Mesodermal cell (in vitro differentiated cells): Measurements from ENCODE around the gene GLE1.

Experiments
- H3K27ac ChIP-seq: 2 replicates; pipeline ENCODE4 v1.7.0; 2013; ENCODE audit warnings: mild to moderate bottlenecking, low read depth, low read length, moderate library complexity; ENCODE audit not compliant: severe bottlenecking
- H3K36me3 ChIP-seq: 2 replicates; pipeline ENCODE4 v1.7.1; 2013; ENCODE audit warnings: mild to moderate bottlenecking, low read length, moderate library complexity; ENCODE audit not compliant: control insufficient read depth, insufficient read depth
- H3K4me1 ChIP-seq: one replicate; pipeline ENCODE4 v1.7.1; 2013; ENCODE audit warnings: mild to moderate bottlenecking, low read length; ENCODE audit not compliant: insufficient read depth, control insufficient read depth, poor library complexity, severe bottlenecking
- H3K4me3 ChIP-seq: 2 replicates; pipeline ENCODE4 v1.7.0; 2013; ENCODE audit warnings: low read length, control low read depth, mild to moderate bottlenecking; ENCODE audit not compliant: insufficient read depth, poor library complexity, severe bottlenecking; ENCODE audit errors: extremely low read depth
- H3K9me3 ChIP-seq: 2 replicates; pipeline ENCODE4 v1.7.1; 2013; ENCODE audit warnings: mild to moderate bottlenecking, low read length, moderate library complexity; ENCODE audit not compliant: control insufficient read depth
- WGBS, 2 experiments: methylation state at CpG; one replicate each; pipeline ENCODE4 v1.1.5; 2013; ENCODE audit warnings: missing lambda C conversion rate in 2 of 2; ENCODE audit not compliant: insufficient coverage in 2 of 2; 5-methylcytosine and 5-hydroxymethylcytosine counted together

GLE1 gene

DNA sequence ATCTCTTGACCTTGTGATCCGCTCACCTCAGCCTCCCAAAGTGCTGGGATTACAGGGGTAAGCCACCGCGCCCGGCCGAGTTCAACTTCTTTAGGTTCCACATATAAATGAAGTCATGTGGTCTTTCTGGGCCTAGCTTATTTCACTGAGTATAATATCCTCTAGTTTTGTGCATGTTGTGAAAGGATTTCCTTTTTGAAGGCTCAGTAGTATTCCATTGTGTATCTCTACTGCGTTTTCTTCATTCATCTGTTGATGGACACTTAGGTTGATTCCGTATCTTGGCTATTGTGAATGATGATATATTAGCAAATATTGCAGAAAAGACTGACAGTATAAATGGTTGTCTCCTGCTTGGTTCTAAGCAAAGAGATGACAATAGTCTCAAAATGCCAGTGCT is 28.7 kb upstream of the GLE1 start:
- Histone ChIP-seq H3K36me3 (peaks cover 79% of the 10 kb centered on the region), H3K4me1 (no peaks in the 10 kb centered on the region), H3K9me3 (no peaks in the 10 kb centered on the region), H3K27ac (no peak overlapping the region), H3K4me3 (no peak overlapping the region)
- 87 to 100% methylated on average over 2 to 7 of the region's 7 CpGs for WGBS, 2 experiments

DNA sequence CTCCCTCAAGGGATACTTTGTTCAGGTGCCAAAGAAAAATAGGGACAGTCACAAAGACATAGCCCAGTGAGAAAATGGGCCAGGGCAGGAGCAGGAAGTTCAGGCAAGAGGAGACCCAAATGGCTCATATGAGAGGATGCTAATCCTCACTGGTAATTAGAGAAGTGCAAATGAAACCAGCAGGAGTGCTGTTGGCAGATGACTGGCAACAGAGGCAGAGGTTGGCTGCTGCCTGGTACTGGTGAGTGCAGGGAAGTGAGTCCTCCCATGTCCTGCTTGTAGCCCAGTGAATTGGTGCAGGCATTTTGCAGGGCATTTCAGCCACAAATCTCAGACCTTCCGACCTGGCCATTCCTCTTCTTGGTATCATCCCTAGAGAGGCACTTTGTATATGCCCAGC is 25.3 kb upstream of the GLE1 start:
- 83 to 100% methylated on average over 1 of the region's 1 CpG for WGBS, 2 experiments

DNA sequence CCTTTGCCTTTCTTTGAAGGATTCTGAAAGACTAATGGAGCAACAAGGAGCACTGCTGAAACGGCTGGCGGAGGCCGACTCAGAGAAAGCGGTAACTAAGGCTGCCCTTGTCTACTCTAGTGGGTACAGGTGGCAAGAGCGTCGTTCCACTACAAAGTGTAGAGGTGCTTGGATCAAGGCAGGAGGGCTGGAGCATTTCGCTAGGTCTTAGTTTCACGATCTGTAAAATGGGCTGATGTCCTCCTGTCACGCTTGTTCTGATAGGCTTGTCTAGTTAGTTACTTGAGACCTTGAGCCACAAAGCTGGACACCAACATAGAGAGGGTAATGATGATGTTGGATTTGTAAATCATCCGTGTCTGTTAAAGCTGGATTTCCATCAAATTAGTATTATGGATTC is 23.0 kb upstream of the GLE1 start:
- peaks cover 90% of the 10 kb centered on the region for H3K36me3 ChIP-seq
- no peak overlapping the region for H3K4me3 ChIP-seq
- H3K4me1 ChIP-seq = no peaks in the 10 kb centered on the region
- no peak overlapping the region for H3K27ac ChIP-seq
- WGBS, 2 experiments = 97 to 100% methylated on average over 7 to 9 of the region's 10 CpGs
- no peaks in the 10 kb centered on the region for H3K9me3 ChIP-seq

More for the DNA sequence above, 25.3 kb upstream of the GLE1 start:
- Histone ChIP-seq H3K36me3 (peaks cover 86% of the 10 kb centered on the region), H3K4me1 (no peaks in the 10 kb centered on the region), H3K27ac (no peak overlapping the region), H3K9me3 (no peaks in the 10 kb centered on the region), H3K4me3 (no peak overlapping the region)

DNA sequence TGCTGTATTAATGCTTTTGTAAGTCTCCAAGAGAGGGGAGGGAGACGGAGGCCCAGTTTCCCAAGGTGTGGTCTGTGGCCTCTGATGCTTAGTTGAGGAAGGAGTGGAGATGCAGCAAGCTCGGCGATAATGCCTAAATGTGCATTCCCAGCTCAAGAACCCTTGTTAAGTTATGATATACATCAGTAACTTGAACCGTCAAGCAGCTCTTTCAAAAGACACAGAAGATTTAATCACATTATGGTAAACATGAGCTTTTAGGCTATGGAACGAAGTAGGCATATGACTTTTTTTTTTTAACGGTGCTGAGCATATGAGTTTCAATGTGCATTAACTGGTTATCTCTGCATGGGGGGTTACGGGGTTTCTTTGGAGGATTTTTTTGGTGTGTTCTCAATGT is 22.3 kb upstream of the GLE1 start:
- Histone ChIP-seq H3K36me3 (peaks cover 93% of the 10 kb centered on the region), H3K9me3 (no peaks in the 10 kb centered on the region), H3K4me1 (no peaks in the 10 kb centered on the region), H3K27ac (no peak overlapping the region), H3K4me3 (no peak overlapping the region)
- 100% methylated on average over 2 of the region's 7 CpGs for WGBS, 2 experiments

DNA sequence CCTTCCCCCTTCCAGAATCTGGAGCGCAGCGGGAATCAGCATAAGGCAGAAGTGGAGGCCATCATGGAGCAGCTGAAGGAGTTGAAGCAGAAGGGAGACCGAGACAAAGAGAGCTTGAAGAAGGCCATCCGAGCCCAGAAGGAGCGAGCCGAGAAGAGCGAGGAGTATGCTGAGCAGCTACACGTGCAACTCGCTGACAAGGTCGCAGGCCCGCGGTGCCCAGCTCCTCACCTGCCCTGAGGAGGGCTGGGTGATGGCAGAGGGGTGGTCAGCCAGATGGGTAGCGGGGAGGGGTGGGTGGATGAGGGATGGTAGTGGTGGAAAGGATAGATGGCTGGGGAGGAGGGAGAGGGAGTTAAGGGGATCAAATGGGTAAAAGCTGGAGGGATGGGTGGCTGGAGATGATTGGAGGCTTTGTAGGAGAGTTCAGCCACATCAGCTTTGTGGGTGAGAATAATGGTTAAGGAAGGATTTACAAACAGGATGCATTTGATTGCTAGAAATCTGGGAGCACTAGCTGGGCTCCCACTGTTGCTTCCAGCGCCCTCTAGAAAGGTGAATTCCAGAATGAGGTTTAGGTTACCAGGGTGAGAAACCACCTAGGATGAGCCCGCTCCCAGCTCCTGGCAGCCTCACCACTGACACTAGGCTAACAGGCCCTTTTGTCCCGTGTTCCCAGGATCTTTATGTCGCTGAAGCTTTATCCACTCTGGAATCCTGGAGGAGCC is 19.7 kb upstream of the GLE1 start:
- no peaks in the 10 kb centered on the region for H3K9me3 ChIP-seq
- no peaks in the 10 kb centered on the region for H3K4me1 ChIP-seq
- H3K4me3 ChIP-seq = no peak overlapping the region
- H3K36me3 ChIP-seq = peaks cover 95% of the 10 kb centered on the region
- 97 to 98% methylated on average over 12 to 16 of the region's 17 CpGs for WGBS, 2 experiments
- H3K27ac ChIP-seq = no peak overlapping the region

DNA sequence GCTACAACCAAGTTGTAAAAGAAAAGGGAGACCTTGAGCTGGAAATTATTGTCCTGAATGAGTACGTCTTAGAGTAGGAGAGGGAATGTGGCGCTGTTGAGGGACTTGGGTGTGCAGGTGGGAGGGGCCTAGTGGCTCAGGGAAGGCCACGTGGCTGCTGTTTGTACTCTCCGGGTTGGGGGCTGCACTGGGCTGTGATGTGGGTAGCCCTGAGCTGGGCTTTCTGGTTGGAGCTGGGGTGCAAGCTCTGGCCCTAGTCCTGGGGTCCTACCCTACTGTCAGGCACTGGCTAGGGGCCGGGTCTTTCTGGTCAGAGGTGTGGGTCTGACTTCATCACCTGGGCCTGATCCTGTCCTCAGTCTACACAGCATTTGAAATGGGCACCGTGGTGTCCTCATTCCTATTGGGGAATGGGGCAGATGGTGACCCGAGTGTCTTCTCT is 19.1 kb upstream of the GLE1 start:
- no peak overlapping the region for H3K4me3 ChIP-seq
- H3K9me3 ChIP-seq = no peaks in the 10 kb centered on the region
- no peak overlapping the region for H3K27ac ChIP-seq
- 84 to 88% methylated on average over 5 to 6 of the region's 7 CpGs for WGBS, 2 experiments
- no peaks in the 10 kb centered on the region for H3K4me1 ChIP-seq
- H3K36me3 ChIP-seq = peaks cover 94% of the 10 kb centered on the region

DNA sequence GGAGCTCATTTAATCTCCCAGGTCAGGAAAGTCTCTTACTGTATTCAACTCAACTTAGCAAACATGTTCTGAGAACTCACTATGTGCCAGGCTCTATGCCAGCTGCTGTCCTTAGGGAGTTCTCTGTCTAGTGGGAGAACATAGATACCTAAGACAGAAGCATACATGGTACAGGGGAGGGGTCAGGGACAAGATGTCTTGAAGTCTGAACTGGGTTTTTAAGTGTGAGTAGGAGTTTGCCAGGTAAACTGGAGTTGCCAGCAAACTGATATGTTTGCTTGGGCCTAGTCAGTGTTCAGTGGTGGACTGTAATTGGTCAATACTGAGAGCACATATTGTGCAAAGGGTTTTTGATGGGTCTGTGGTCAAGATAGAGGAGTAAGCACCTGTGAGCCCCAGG is 18.3 kb upstream of the GLE1 start:
- H3K4me1 ChIP-seq = no peaks in the 10 kb centered on the region
- no peak overlapping the region for H3K27ac ChIP-seq
- no peak overlapping the region for H3K4me3 ChIP-seq
- peaks cover 92% of the 10 kb centered on the region for H3K36me3 ChIP-seq
- no peaks in the 10 kb centered on the region for H3K9me3 ChIP-seq

DNA sequence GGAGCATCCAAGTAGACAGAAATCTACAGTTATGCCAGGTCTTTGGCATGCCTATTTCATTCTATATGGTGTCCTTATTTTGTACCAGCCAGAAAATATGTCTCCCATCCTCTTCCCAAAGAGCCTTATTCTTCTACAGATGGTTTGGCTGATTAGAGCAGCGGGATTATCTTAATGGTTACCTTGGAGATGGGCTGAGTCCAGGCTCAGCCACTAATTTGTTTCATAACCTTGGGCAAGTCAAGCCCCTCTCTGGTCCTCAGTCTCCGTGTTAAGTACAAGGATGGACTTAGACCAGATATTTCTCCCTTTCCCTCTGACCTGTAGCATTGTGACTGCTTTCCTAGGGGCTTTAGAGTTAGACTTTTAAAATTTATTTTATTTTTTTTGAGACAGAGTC is 11.1 kb upstream of the GLE1 start:
- peaks cover 86% of the 10 kb centered on the region for H3K36me3 ChIP-seq
- WGBS, 2 experiments = 100% methylated on average over 1 of the region's 2 CpGs; no CpG with 5 or more reads in 1 of the 2 experiments
- H3K27ac ChIP-seq = no peak overlapping the region

DNA sequence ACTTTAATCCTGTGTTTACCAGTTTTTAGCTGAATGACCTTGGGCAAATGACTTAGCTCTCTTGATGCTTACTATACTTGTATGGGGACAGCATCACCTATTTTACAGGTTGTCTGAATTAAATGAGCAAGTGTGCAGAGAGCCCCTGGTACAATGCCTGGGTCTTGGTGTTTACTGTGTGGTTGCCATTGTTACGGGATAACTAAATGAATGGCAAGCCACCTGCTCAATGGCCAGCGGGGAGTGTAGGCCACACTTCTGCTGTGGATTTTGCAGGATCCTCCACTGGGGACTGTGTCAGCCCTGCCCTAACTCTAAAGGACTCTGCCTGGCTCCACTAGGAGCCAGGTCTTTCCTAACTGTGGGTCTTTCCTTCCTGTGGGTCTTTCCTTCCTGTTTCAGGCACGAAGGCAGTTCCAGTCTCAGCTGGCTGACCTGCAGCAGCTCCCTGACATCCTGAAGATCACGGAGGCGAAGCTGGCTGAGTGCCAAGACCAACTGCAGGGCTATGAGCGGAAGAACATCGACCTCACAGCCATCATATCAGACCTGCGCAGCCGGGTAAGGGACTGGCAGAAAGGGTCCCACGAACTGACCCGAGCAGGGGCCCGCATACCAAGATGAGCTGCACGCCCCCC is 10.3 kb upstream of the GLE1 start:
- Histone ChIP-seq H3K4me1 (no peaks in the 10 kb centered on the region), H3K27ac (peak overlapping the region; percentile 6), H3K4me3 (no peak overlapping the region), H3K9me3 (no peaks in the 10 kb centered on the region), H3K36me3 (peaks cover 88% of the 10 kb centered on the region)
- WGBS, 2 experiments = 93 to 96% methylated on average over 12 to 13 of the region's 13 CpGs

More for the DNA sequence above, 11.1 kb upstream of the GLE1 start:
- Histone ChIP-seq H3K4me1 (no peaks in the 10 kb centered on the region), H3K9me3 (no peaks in the 10 kb centered on the region), H3K4me3 (no peak overlapping the region)

DNA sequence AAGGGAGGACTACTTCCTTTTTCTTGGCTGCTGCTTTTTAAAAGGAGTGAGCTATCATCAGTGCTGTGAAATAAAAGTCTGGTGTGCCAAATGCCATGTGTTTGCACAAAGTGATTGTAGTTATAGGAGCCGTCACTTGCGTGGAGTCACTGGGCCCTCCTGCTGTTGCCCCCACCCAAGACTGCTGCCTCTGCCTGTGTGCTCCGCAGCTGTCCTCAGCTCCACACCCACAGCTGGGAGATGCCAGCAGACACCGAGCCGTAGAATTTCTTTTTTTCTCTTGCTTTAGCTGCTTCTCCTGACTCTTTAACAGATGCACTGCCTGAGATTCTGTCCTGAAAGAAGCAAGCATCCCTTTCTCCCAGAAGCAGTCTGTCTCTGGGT is 9.8 kb upstream of the GLE1 start:
- Histone ChIP-seq H3K4me1 (no peaks in the 10 kb centered on the region), H3K4me3 (no peak overlapping the region), H3K27ac (peak overlapping the region; percentile 6), H3K36me3 (peaks cover 88% of the 10 kb centered on the region), H3K9me3 (no peaks in the 10 kb centered on the region)
- WGBS, 2 experiments = 98% methylated on average over 5 of the region's 5 CpGs

DNA sequence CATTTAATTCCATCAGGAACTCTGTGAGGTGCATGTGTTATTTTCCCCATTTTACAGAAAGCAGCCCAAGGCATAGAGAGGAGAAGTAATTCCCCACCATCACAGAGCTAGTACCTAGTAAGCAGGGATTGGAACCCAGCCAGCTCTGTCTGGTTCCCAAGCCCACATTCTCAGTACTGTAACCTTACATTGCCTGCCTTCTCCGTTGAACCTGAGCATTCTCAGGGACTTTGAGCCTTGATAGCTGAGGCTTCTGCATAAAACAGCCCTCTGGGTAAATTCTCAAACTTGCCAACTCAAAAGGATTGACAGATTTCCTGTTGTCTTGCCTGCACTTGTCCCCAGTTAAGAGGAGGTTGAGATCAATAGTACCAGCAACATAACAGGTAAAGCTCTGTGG is 9.2 kb upstream of the GLE1 start:
- no peaks in the 10 kb centered on the region for H3K9me3 ChIP-seq
- no peaks in the 10 kb centered on the region for H3K4me1 ChIP-seq
- H3K27ac ChIP-seq = no peak overlapping the region
- no peak overlapping the region for H3K4me3 ChIP-seq
- peaks cover 90% of the 10 kb centered on the region for H3K36me3 ChIP-seq
- 60 to 71% methylated on average over 1 of the region's 1 CpG for WGBS, 2 experiments
